ENCODE data around the gene LIF.

GRCh38 chr22:30295576-30295975, 49.0 kb upstream of the LIF start:
- TF ChIP-seq CTCF (IDR thresholded peaks at IDR 0.05; ENCODE audit: insufficient read depth, low read length, poor library complexity, severe bottlenecking) (no peak), EZH2phosphoT487 (conservative IDR thresholded peaks at IDR 0.05; ENCODE audit: low read length) (no peak)
